GM18870 (cell line): ENCODE measurements around the gene LRGUK.
A peak's percentile ranks its signal among the peaks of the same experiment; 100 is the strongest.

Experiments used
- ATAC-seq: cut with Tn5 transposase; IDR thresholded peaks from one replicate; pipeline ENCODE4 v1.9.1; 2021; ENCODE audit warnings: moderate library complexity; ENCODE audit not compliant: unreplicated experiment

Gene LRGUK

GRCh38 chr7:134126596-134126965 lies 559 bp upstream of the LRGUK start:
- no peak for ATAC-seq

- ATAC-seq: no peak
Observed at GRCh38 chr7:134128829-134129228, 1.7 kb downstream of the LRGUK start.

- ATAC-seq: no peak
Observed at GRCh38 chr7:134129856-134130523, 2.9 kb downstream of the LRGUK start.

DNA sequence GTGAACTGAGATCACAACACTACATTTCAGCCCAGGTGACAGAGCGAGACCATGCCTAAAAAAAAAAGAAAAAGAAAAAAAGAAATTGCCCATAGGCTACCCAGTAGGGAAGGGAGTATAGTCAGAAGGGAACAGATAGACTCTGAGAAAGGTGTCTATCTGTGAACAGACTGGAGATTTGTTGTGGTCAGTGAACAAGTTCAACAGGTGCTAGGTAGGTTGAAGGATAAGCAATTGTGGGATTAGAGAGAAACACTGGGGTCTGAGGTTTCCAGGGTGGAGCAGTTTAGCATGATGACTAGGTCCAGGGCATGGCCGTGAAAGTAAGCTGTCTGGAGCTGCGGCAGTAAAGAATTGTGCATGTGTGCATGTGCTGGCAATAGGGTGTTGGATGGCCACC lies 6.9 kb downstream of the LRGUK start:
- no peak for ATAC-seq

GRCh38 chr7:134140889-134141867 lies 14.0 kb downstream of the LRGUK start:
- ATAC-seq: peak; percentile 67

- ATAC-seq: no peak
Observed at GRCh38 chr7:134141868-134142264, 14.7 kb downstream of the LRGUK start.

- no peak for ATAC-seq
Observed at GRCh38 chr7:134153493-134154136, 26.5 kb downstream of the LRGUK start.

DNA sequence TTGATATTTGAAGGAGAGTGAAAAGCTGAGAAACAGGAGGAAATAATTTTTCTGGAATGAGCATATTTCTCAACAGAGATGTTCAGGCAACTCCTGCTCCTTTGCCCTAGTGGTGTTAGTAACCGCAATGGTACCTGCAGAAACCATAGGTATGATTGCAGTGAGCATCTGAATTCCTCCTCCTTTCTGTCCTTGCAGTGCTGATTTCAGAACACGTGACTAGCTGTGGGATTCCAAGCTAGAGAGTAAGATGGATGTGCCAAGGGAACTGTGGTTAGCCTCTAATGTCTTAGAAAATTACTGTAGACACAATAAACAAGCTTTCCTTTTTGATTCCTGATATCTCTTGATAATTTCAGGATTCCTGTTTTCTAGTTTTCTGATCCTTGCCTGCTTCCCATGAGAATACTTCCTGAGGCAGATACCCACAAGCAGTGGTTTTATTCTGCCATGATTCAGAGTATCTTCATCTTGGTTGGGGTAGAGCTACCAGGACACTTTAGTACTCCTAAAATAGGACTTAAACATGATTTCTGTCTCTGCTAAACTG lies 27.5 kb downstream of the LRGUK start:
- ATAC-seq: no peak

DNA sequence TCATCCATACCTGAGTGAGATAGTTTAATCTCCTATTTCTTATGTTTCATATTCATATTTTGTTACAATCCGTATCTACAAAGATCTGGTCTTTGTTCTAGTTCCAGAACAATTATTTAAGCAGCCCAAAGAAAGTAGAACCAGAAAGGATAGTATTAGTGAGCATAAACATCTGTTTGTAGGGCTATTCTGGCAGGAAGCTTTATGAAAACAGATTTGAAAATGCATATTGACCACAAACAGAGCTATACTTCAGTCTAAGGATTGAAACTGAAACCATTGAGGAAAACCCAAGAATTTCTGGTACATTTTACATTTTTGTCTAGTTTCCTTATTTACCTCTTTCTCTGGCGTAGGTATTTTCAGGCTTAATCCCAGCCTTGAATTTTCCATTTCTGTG lies 28.1 kb downstream of the LRGUK start:
- no peak for ATAC-seq

DNA sequence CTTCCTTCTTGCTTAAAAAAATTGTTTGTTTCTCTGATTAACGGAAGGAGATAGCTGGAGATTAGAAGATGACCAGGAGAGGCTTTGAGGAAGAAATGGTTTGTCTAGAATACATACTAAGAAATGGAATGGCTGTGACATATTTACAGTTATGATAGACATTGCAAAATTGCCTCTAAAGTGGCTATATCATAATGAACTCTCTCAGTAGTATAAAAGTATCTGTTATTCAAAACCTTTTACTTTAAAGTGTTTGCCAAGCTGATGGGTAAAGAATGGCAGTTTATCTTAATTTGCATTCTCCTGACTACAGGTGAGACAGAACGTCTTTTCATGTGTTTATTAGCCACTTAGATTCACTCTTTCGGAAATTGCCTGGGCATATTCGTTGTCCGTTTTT lies 28.7 kb downstream of the LRGUK start:
- no peak for ATAC-seq

- no peak for ATAC-seq
Observed at GRCh38 chr7:134165252-134165651, 38.1 kb downstream of the LRGUK start.

DNA sequence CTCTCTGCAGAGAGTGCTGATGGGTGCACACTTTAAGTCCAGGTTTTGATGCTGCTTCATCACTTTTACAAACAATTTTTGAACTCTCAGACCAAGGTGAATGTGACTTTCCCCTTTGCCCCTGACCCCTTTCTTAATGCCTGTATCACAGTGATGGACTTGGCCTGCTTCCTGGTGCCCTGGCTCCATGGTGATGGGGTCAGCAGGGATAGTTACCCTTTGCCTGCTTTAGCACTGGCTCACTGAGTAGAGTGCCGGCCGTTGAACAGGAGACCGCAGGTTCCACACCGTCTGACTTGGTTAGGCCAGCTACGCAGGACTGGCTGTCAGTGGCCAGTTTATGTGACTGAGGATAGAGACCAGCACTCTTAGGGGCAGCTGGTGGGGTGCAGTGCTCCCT lies 40.1 kb downstream of the LRGUK start:
- no peak for ATAC-seq

DNA sequence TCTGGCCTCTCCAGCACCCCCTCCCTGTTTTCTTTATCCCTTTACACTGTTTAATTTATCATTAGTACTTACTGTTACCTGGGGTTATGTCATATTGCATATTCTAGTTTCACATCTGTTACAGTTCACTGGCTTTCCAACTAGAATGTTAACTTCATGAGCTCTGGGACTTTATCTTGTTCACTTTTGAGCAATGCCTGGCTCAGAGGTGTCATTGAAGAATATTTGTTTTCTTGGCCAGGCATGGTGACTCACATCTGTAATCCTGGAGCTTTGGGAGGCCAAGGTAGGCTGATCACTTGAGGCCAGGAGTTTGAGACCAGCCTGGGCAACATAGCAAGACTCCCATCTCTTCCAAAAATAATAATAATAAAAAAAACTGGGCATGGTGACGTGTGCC lies 40.7 kb downstream of the LRGUK start:
- ATAC-seq: no peak

DNA sequence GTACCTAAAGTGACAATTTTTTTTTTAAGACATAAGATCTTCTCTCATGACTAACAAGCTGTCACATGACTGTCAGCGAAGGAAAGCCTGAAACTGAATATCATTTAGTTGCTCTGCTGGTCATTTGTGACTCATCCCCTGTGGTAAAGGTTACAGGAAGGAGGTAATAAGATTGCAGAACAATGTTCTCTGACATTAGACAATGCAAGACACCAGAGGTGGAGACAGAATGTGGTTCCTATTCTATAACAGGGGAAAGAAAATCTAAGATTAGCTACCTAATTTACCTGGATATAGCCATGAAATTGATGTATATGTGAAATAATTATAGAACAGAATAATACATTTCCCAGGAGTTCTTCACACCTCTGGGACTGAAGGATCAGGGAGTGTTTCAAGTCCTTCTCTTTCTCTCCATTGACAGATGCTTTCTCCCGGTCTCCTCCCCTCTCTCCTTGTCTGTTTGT lies 47.7 kb downstream of the LRGUK start:
- ATAC-seq: peak; percentile 98

- no peak for ATAC-seq
Observed at GRCh38 chr7:134175334-134176036, 48.3 kb downstream of the LRGUK start.

DNA sequence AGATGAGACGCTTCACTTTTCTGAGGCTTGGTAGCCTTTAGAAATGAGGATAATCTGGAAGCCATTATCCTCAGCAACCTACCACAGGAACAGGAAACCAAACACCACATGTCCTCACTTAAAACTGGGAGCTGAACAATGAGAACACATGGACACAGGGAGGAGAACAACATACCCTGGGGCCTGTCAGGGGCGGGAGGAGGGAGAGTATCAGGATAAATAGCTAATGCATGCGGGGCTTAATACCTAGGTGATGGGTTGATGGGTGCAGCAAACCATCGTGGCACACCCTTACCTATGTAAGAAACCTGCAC lies 48.9 kb downstream of the LRGUK start:
- ATAC-seq: no peak

DNA sequence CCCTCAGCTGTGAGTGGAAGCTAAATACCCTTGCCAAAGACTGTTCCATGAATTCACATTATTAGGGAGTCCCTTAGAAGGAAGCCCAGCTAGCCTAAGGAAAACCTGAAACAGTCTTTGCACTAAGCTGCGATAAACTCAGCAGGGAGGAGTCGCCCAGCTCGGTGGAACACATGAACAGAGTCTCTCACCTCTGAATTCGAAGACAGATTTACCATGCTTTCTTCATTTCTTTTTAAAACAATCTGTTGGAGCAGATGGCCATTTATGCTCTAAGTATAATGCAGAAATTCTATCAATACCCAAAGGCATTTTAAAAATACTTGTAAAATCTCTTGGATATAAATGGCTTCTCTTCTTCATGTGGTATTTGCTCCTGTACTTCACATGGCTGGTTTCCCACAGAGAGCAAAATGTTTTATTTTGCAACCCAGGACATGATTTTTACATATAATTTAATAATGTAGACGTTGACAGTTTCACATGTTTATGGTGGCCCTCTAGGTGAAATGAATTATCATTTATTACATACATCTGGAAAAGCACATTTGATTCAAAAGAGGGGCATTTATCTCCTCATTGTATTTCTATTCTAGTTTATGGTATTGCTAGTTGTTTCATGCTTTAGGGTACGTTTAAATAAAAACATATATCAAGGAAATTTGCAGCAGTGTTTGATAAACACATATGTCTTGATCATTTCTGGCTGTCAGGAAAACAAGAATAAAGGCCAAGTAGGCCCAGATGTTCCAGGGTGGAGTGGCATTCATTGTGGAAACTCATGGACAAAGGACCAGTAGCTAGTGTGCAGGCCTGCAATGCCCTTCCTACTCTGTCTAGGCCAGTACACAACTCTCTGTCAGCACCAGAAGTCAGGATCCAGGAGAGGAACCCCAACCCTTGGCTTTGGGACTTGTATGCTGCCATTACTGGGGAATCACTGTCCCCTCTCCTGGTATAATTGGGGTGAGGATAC lies 52.2 kb downstream of the LRGUK start:
- ATAC-seq: no peak

DNA sequence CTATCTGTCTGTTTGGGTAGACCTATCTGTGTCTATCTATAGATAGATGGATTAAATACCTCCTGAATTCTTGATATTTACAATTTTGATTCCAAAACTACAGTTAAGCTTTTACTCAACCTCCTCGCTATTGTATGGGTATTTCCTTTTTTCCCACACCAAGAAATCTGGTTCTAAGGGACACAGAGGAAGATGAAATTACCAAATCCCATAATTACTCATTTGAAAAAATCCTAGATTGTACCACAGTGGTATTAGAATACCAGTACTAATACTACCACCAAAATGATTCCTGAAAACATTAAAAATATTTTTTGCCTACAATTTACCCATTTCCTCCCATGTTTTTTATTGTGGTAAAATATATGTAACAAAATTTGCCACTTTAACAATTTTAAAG lies 53.2 kb downstream of the LRGUK start:
- ATAC-seq: no peak

DNA sequence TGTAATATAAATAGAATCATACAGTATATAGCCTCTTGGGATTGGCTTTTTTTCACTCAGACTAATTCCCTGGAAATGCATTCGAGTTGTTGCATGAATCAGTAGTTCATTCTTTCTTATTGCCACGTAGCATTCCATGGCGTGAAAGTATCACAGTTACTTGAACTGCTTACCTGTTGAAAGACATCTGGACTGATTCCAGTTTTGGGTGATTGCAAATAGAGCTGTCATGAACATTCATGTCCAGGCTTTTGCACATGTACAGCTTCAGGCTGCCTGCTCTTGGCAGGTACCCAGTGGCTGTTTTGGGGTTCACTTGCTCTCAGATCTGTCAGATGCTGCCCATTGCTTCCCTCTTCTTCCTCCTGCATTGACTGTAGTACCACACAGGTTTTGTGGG lies 54.9 kb downstream of the LRGUK start:
- ATAC-seq: no peak

- ATAC-seq: no peak
Observed at GRCh38 chr7:134184767-134185166, 57.6 kb downstream of the LRGUK start.
